GM10847 (cell line): Measurements from ENCODE around the gene KIFAP3.

ENCODE experiments used
- POLR2A ChIP-seq: IDR thresholded peaks from 2 replicates; pipeline ENCODE4 v1.6.1; 2011; ENCODE audit not compliant: insufficient read length; ENCODE audit errors: extremely low read depth

KIFAP3 gene

GRCh38 chr1:170067253-170067819 lies 7.2 kb downstream of the KIFAP3 start:
- TF ChIP-seq POLR2A: no peak

- no peak for TF ChIP-seq POLR2A
Observed at GRCh38 chr1:170064821-170065220, 9.7 kb downstream of the KIFAP3 start.

- TF ChIP-seq POLR2A: no peak
Observed at GRCh38 chr1:170063109-170063826, 11.2 kb downstream of the KIFAP3 start.

GRCh38 chr1:170049176-170049800 lies 25.2 kb downstream of the KIFAP3 start:
- TF ChIP-seq POLR2A: no peak

GRCh38 chr1:170048515-170048914 lies 26.0 kb downstream of the KIFAP3 start:
- no peak for TF ChIP-seq POLR2A

GRCh38 chr1:170044187-170044586 lies 30.3 kb downstream of the KIFAP3 start:
- no peak for TF ChIP-seq POLR2A

- no peak for TF ChIP-seq POLR2A
Observed at GRCh38 chr1:170041423-170042192, 32.9 kb downstream of the KIFAP3 start.

GRCh38 chr1:170032531-170033280 lies 41.8 kb downstream of the KIFAP3 start:
- no peak for TF ChIP-seq POLR2A

GRCh38 chr1:170030212-170030611 lies 44.3 kb downstream of the KIFAP3 start:
- TF ChIP-seq POLR2A: no peak

- no peak for TF ChIP-seq POLR2A
Observed at GRCh38 chr1:170027760-170028159, 46.7 kb downstream of the KIFAP3 start.

- no peak for TF ChIP-seq POLR2A
Observed at GRCh38 chr1:170020859-170021258, 53.6 kb downstream of the KIFAP3 start.

GRCh38 chr1:170017478-170017877 lies 57.0 kb downstream of the KIFAP3 start:
- no peak for TF ChIP-seq POLR2A

GRCh38 chr1:170012920-170013319 lies 61.6 kb downstream of the KIFAP3 start:
- TF ChIP-seq POLR2A: no peak

- TF ChIP-seq POLR2A: no peak
Observed at GRCh38 chr1:170010443-170010842, 64.1 kb downstream of the KIFAP3 start.

GRCh38 chr1:170009551-170009950 lies 64.9 kb downstream of the KIFAP3 start:
- no peak for TF ChIP-seq POLR2A

- TF ChIP-seq POLR2A: no peak
Observed at GRCh38 chr1:170001266-170001665, 73.2 kb downstream of the KIFAP3 start.

GRCh38 chr1:169999761-170000160 lies 74.7 kb downstream of the KIFAP3 start:
- TF ChIP-seq POLR2A: no peak
